ENCODE measurements around the gene SUSD3.

SUSD3 gene

DNA sequence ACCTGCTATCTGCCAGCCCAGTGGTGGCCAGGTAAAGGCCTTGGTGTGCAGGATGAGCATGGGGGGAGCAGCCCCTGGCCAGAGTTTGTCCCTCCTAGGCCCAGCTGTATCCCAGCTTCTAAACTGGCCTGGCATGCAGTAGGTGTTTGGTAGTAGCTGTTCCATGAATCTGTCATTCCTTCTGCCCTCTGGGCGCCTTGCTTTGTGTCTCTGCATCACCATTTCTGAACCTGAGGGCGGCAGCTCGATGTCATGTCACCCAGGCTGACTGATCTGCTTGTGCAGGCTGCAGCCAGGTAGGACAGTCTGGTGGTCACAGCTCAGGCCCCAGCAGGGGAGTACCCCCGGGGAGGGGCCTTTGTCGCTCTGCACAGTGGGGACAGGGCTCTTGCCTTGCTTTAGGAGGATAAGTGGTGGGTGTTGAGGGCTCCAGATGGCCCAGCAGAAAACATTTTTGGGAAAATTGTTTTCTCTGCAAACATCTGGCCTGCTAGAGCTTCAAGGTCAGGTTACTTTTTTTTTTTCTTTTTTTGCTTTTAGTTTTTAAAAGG is 4.6 kb upstream of the SUSD3 start:
- no peak for DNase-seq

DNA sequence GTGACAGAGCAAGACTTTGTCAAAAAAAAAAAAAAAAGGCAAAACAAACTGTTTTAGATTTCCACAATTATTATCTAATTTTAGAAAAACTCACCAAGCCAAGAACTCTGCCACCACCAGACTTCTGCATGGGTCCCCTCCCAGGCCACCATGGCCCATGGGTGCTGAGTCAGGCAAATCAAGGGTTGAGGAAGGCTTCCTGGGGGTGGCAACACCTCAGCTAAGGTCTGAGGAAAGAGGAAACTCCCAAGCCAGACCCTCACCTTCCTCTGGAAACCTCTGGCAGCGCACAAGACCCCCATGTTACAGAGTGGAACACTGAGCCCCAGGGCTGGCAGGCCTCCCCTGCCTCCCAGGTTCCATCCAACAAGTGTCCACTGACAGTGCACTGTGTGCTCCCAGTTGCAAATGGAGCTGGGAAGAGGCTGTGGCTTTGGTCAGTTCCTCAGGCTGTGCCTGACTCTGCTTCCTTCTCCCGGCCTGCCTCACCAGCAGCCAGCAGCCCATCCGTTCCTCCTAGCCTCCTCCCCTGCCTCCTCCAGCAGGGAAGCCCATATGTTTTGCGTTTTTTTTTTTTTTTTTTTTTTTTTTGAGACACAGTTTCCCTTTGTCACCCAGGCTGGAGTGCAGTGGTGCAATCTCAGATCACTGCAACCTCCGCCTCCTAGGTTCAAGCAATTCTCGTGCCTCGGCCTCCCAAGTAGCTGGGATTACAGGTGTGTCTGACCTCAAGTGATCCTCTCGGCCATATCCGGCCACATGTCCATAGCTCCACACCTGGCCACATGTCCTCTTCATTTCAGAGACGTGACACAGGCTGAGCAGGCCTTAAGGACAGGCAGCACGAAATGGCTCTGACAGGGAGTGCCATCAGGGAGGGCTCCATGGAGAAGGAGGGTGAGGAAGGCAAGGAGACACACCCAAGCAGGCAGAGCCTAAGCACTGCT is 3.5 kb upstream of the SUSD3 start:
- no peak for DNase-seq

DNA sequence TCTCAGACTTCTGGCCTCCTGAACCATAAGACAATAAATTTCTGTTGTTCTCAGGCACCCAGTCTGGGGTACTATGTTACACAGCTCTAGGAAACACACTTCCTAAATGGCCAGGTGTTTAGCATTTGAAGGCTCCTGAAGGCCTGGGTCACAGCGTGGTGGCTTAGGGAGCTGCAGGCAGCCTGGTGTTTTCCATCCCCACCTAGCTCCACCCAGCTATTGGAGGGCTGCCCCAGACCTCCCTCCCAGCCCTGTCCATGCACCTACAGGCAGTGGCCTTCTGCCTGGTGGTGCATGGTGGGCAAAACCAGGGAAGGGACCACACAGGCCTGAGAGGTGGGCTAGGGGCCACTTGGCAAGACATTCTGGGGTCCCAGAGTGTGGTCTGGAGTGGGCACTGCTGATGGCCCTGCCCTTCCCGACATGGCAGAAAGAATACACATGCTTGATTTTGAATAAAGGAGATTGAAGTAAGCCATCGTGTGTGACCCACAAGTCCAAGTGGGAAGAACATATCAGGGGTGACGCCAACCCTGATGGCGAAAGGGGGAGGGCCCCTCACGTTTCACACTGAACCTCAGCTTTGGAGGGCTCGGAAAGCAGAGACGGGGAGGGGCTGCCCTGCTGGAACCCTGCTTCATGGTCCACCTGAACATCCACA is 1.3 kb upstream of the SUSD3 start:
- DNase-seq: no peak

DNA sequence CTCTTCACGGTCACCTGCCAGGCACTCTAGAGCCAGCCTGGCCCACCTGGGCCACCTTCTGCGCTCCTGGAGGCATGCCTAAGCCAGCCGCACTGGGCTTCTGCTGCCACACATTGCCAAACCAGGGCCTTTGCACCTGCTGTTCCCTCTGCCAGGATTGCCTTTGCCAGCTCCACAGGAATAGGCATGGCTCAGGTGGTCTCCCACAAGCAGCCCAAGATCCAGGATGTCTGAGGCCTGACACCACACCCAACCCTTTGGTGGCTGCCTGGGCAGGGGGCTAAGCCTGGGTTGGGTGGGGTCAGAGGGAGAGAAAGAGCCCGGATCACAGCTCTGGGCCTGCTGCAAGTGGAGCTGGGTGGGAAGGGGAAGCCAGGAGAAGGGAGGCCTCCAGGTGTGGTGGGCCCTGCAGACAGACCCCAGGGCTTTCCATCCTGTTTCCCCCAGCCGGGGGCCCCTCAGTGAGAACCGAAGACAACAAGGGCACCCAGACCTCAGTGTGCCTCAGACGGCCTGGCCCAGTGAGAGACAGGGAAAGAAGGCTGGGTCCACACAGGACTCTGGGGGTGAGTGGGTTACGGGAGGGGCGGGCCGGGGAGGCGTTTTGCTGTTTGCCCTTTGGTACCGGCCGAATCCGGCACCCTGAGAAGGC is 672 bp upstream of the SUSD3 start:
- no peak for DNase-seq

DNA sequence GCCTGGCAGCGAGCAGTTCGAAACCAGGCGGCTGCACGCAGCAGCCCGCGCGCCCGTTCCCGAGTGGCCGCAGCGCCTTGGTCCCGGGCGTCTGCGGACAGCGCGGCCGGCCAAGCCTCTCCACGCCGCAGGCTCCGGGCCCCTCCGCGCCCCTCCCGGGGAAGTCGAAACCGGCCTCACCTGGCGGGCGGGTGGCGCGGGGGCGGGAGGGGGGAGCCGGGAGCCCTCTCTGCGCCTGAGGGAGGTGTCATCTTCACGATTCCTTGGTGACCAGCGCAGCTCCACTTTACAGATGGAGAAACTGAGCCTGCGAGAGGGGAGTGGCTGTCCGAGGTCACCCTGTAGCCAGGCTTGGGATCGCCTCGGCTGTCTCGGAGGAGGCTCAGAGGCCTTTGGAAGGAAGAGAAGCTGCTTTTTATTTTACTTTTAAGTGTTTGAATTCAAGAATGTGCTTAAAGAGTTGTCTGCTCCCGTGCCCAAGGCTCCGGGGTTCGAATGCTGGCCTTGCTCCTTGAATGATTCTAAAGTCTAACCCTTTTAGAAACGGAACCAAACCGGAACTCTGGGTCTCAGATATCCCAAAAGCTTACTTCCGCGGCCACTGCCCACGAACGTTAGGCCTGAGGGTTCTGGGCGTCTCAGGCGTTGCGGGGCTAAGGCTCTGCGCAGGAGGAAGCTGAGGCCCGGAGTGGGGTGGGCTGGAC is 662 bp downstream of the SUSD3 start:
- DNase-seq: no peak

DNA sequence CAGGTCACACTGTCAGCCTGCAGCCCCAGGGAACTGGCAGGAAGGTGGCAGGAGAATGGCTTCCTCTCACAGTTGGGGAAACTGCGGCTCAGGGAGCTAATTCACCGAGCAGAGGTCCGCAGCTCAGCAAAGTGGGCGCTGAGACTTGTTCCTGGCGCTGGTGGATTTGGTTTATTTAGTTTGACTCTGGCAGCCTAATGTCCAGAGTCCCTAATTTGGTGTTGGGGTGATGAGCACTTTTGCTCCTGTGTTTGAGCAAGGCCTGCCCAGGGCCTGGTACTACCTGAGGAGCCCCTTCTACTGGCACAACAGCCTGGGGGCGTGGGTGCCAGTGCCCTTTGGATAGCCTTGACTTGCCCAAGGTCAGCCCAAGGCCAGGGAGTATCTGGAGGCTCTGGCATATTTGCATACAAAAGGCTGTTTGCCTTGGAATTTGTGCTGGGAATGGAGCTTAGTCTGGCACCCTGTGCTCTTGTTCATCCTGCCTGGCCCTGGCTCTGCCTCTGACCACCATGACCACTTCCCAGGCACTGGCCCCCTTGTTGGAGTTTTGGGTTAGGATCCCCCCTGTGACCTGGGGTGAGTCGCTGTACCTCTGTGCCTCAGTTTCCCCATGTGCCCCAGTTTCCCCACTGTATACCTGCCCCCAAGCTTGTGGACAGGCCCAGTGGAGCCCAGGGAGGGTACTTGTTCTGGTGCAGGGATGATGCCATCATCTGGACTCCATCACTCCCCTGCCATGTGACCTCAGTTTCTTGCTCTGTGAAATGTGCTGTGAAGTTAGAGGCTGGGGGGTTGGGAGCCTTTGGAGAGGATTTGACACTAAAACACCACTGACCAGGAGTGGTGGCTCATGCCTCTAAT is 1.4 kb downstream of the SUSD3 start:
- no peak for DNase-seq

DNA sequence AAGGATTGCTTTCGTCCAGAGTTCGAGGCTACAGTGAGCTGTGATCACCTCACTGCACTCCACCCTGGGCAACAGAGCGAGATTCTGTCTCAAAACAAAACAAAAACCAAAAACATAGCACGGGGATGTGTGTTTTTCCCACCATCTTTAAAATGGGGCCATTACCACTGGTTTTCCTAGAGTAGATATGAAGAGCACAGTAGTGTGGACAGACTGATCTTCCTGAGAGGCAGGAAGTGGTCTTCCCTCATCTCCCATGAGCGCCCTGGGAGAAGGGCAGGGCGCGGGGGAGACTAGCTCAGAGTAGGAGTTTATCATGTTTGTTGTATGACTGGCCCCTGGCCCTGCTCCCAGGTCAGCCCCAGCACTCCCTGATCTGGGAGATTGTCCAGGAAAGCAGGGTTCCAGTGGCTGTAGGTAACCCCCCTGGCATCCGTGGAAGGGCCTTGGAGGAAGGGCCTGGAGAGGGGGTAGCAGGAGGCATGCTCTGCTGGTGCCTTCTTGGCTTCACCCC is 2.3 kb downstream of the SUSD3 start:
- DNase-seq: peak; percentile 55

DNA sequence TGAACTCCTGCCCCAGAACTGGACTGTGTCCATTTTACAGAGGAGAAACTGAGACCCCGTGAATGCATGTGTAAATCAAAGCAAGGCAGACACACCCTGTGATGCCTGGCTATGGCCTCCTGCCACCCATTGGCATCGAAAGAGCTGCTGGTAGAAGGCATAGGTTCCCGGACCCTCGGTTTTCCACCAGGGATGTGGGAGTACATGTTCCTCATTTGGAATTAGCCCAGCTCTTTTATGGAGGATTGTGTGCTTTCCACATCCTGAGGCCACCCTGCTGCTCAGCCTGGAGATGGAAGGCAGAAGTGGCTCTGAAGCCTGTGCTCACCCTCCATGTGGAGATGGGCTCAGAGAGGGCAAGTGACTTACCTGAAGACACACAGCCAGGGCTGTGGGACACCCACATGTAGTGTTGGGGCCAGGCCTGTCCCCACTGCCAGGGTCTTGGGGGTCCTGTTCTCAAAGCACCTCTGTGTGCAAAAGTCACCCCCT is 2.8 kb downstream of the SUSD3 start:
- DNase-seq: no peak

DNA sequence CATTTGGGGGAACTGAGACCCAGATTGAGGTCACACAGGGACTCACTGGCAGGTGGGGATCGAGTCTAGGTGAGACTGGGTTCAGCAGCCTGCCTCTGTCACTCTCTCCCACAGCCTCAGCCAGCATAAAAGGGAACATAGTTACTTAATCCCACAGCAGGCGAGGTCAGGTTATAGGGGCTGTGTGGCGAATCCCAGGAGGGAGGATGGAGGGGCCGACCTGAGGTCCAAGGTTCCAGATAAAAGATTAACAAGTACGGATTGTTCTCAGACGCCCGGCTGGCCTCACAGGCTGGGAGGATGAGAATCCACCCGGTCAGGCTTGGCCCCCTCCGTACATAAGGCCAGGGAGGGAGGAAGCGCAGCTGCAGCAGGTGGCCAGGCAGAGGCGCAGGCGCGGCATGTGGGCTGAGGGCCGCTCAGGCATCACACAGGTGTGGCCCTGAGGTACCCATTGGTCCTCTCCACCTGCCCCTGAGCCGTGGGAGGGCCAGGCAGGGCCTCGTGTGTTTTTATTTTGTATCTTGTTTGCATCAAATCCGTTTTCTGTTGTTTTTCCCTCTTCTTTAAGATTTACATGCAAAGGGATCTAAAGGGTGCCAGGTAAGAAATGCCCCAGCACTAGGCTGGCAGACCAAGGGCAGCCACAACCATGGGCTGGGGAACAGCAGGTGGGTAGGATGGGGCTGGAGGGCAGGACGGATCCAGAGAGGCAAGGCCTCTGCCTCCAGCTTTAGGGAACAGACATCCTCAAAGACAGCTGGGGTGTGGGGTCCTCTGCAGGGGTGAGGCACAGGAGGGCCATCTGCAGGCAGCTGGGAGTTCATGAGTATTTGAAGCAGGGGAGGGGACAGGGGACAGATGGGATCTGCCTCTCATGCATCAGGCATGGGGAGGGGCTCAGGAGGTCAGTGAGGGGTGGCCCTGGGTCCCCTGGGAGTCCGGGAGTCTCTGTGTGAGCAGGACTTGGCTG is 3.6 kb downstream of the SUSD3 start:
- no peak for DNase-seq

DNA sequence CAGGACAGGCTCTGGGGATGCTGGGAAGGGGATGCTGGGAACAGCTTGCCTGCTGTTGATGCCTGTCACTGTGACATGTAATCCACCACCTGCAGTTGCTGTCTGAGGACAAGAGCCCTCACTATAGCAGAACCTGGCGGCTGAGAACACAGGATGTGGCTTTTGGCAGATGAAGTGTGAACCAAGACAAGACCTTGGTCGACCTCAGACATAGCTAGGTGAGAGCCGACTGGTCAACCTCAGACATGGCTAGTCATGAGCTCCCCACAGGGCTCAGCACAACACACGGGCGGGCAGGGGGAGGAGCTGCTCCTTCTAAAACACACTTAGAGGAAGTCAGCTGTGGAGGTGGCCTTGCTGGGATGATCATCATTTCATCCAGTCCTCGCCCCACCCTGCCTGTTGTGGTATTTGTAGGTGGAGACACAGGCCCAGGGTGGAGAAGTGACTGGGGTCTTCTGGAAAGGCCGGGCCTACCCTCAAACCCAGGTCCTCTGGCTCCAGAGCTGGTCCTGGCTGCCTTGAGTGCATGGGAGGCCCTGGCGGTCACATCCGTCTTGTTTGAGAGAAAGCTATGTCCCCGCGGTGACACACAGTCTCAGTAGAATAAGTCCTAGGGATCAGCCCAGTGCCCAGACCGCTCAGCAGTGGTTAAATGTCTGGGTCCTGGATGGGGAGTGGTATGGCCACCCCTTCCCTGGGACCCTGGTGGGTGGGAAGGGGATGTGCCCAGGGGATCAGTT is 6.1 kb downstream of the SUSD3 start:
- no peak for DNase-seq

DNA sequence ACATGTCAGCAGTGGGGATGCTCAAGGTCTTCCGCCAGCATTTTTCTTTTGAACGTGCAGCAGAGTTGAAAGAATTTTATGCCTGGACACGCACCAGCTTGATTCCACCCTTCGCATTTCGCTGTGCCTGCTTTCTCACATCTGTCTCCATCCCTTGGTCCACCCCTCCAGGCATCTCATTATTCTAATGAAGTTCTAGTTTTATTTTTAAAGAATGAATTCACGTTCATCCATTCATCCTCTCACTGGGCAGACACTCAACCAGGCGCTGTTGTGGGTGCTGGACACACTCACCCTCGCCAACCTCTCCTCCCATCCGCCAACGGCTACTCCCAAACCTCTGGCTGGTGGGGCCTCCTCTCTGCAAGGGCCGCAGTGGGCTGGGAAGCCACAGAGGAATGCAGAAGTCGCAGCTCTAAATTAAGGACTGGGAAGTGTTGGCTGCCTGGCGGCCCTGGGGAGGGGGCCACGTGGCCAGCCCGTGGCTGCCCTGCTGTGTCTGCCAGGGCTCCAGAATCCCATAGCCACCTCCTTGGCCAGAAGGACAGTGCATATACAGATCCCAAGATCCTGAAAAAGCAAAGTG is 6.7 kb downstream of the SUSD3 start:
- no peak for DNase-seq

DNA sequence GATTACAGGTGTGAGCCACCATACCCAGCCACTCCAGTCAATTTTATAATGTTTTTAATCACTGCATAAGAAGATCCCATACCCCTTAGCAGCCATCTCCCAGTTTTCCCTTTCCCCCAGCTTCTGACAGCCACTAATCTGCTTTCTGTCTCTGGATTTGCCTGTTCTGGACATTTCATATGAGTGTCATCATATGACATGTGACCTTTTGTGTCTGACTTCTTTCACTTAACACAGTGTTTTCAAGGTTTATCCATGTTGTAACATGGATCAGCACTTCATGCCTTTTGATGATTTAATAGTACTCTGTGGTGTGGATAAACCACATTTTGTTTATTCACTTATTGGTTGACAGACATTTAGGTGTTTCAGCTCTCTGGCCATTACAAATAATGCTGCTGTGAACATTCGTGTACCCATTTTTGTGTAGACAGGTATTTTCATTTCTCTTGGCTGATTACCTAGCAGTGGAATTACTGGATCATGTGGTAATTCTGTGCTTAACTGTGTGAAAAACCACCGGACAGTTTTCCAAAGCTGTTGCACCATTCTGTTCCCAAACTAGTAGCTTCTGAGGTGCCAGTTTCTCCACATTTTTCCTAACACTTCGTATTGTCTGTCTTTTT is 8.6 kb downstream of the SUSD3 start:
- DNase-seq: no peak

DNA sequence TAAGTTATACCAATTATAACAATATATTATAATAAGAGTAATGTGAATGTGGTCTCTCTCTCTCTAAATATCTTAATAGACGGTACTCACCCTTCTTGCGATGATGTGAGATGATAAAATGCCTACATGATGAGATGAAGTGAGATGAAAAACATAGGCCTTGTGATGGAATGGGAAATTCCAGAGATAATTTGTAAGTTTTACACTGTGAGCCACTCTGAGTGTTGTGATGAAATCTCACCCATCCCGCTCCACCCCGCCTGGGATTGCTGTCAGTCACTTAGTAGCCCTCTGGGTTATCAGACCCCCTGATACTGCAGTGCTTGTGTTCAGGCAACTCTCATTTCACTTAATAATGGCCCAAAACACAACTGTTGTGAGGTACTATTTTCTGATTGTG is 10.5 kb downstream of the SUSD3 start:
- no peak for DNase-seq

DNA sequence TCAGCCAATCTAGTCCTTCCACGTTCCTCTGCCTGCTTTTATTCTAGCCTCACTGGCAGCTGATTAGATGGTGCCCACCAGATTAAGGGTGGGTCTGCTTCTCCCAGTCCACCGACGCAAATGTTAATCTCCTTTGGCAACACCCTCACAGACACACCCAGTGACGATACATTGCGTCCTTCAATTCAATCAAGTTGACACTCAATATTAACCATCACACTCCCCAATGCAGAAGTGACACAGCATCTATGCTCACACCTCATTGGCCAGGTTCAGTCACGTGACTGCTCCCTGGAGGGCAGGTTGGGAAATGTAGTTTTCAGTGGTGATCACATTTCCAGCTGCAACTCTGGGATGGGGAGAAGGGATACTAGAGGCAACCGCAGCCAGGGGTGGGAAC is 13.0 kb downstream of the SUSD3 start:
- DNase-seq: no peak

DNA sequence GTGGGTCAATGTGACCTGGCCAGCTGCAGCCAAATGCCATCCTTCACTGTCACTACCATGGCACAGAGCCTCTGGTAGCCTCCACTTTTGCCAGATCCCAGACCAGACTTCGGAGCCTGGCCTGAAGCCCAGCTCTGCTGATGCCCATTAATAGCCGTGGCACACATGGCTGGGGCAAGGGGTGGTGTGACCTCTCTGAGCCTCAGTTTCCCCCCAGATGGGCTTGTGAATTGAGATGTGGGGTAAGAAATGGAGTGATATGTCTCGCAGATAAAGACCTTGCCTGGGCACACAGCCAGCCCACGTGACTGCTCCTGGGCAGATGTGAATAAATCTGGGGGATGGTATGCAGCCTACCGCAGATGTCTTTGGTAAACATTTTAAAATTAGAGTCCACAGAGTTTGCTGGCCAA is 13.9 kb downstream of the SUSD3 start:
- DNase-seq: no peak

DNA sequence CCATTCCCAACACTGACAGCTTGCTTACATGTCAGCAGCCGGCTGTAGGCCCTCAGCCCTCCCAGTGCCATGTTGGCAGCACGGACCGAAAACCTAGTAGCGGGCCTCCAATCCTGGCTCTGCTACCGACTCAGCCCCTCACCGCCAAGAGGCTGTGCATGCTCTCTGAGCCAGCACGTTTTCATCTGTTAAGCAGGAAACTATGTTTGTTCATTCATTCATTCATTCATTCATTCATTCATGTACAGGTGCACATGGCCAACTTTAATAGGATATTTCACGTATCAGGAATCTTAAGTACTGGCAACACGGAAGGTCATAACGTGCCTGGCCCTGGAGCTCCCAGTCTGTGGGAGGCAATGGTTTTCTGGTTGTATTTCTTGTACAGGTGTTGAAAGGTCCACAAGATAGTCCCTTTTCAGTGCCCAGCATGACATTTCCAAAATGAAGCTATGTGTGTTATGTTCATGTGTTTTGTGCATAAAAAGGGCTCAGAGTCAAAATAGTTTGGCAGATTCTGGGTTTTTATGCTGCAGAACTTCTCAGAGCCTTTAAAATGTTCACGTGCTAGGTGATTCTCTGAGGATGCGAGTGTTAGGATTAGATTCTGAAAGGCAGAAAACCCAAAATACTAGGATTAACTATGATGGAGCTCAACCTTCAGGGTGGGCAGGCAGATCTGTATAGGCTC is 17.7 kb downstream of the SUSD3 start:
- no peak for DNase-seq

DNA sequence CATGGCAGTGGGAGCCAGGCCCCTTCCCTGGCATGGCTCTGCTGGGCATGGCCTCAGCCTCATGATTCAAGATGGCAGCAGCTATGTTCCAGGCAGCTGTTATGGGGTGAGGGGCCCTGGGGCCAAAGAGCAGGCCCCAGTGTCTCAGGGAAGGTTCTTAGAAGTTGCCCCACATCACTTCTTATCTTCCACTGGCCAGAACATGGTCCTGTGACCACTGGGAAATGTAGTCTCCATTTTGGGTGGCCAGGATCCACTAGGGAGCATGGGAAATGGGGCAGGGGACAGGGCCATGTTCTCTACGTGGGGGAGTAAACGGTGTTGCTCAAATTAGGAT is 18.3 kb downstream of the SUSD3 start:
- DNase-seq: no peak

DNA sequence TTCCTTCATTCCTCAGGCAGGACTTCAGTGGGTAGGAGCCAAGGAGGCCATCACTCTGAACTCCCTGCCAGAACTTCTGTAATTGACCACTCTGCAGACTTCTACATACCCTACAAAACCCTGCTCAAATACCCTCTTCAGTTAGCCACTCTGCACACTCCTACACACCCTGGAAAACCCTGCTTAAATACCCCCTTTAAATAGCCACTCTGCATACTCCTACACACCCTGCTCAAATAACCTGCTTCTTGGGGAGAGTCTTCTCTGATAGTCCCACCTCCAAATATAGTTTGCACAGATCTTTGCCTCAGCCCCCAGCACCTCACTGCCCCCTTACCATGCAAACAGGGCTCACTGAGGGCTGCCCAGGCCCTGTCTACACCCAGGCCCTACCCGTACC is 18.9 kb downstream of the SUSD3 start:
- DNase-seq: no peak
